Liver (tissue), 9 donors: ENCODE measurements around the gene LRRC4. TPM values are rescaled to one million over a fixed set of nuclear protein-coding genes. Genes with fewer than 3 reads are reported as not detected.

Experiments
- DNase-seq: peaks from one replicate; pipeline ENCODE4 v3.0.0-alpha.2; 2017; ENCODE audit warnings: low spot score
- H3K27ac ChIP-seq, 2 donors: one replicate each; pipeline ENCODE4 v1.7.0; 2013; ENCODE audit warnings: inconsistent platforms in 2 of 2, low read length in 2 of 2, control low read depth in 1 of 2, low read depth in 1 of 2, mild to moderate bottlenecking in 1 of 2
- H3K27me3 ChIP-seq, 4 donors: one replicate each; pipeline versions ENCODE4 v1.6.1 to v1.7.0; 2013; ENCODE audit warnings: low read length in 3 of 4, inconsistent platforms in 1 of 4, mild to moderate bottlenecking in 1 of 4, moderate library complexity in 1 of 4; ENCODE audit not compliant: control insufficient read depth in 4 of 4, insufficient read depth in 4 of 4
- H3K36me3 ChIP-seq, 4 donors: one replicate each; pipeline versions ENCODE4 v1.6.1 to v1.7.0; 2013; ENCODE audit warnings: low read length in 3 of 4, mild to moderate bottlenecking in 3 of 4, low read depth in 1 of 4, moderate library complexity in 1 of 4; ENCODE audit not compliant: control insufficient read depth in 4 of 4, insufficient read depth in 3 of 4
- H3K4me1 ChIP-seq, 4 donors: one replicate each; pipeline versions ENCODE4 v1.6.1 to v1.7.0; 2013; ENCODE audit warnings: low read length in 3 of 4, mild to moderate bottlenecking in 3 of 4, moderate library complexity in 1 of 4; ENCODE audit not compliant: control insufficient read depth in 4 of 4, insufficient read depth in 4 of 4
- H3K4me3 ChIP-seq, 3 donors: one replicate each; pipeline versions ENCODE4 v1.6.1 to v1.7.0; 2013; ENCODE audit warnings: low read length in 3 of 3, control low read depth in 1 of 3, low read depth in 1 of 3, mild to moderate bottlenecking in 1 of 3
- H3K9ac ChIP-seq, 2 donors: one replicate each; pipeline ENCODE4 v1.7.0; 2013; ENCODE audit warnings: low read length in 2 of 2, mild to moderate bottlenecking in 2 of 2, moderate library complexity in 2 of 2, control low read depth in 1 of 2, low read depth in 1 of 2
- H3K9me3 ChIP-seq, 4 donors: one replicate each; pipeline versions ENCODE4 v1.6.1 to v1.7.0; 2013; ENCODE audit warnings: low read length in 3 of 4; ENCODE audit not compliant: control insufficient read depth in 4 of 4
- EGR1 ChIP-seq, 2 donors: IDR thresholded peaks; 2 replicates each; pipeline ENCODE4 v1.6.1; 2016 to 2018; ENCODE audit warnings: antibody characterized with exemption in 2 of 2, low read depth in 2 of 2
- FOXA1 ChIP-seq: IDR thresholded peaks from 2 replicates; pipeline ENCODE4 v1.6.1; 2016; ENCODE audit warnings: antibody characterized with exemption
- FOXA2 ChIP-seq: IDR thresholded peaks from 2 replicates; pipeline ENCODE4 v1.6.1; 2016; ENCODE audit warnings: antibody characterized with exemption
- GABPA ChIP-seq, 2 donors: IDR thresholded peaks in 1 of 2; conservative IDR thresholded peaks in 1 of 2; 2 replicates each; pipeline ENCODE4 v1.6.1; 2016; ENCODE audit warnings: antibody characterized with exemption in 2 of 2, mild to moderate bottlenecking in 1 of 2, moderate library complexity in 1 of 2
- HNF4A ChIP-seq, 2 donors: conservative IDR thresholded peaks; 2 replicates each; pipeline ENCODE4 v1.6.1; 2016; ENCODE audit warnings: antibody characterized with exemption in 2 of 2, mild to moderate bottlenecking in 2 of 2
- JUND ChIP-seq, 2 donors: IDR thresholded peaks; 2 replicates each; pipeline ENCODE4 v1.6.1; 2016; ENCODE audit warnings: antibody characterized with exemption in 2 of 2
- MAX ChIP-seq: IDR thresholded peaks from 2 replicates; pipeline ENCODE4 v1.6.1; 2016; ENCODE audit warnings: antibody characterized with exemption
- NR2F2 ChIP-seq: IDR thresholded peaks from 2 replicates; pipeline ENCODE4 v1.6.1; 2016; ENCODE audit warnings: antibody characterized with exemption
- RAD21 ChIP-seq, 2 donors: IDR thresholded peaks; 2 replicates each; pipeline ENCODE4 v1.6.1; 2016; ENCODE audit warnings: antibody characterized with exemption in 2 of 2, mild to moderate bottlenecking in 2 of 2
- REST ChIP-seq: IDR thresholded peaks from 2 replicates; pipeline ENCODE4 v1.6.1; 2016; ENCODE audit warnings: antibody characterized with exemption, mild to moderate bottlenecking
- RXRA ChIP-seq, 2 donors: IDR thresholded peaks; 2 replicates each; pipeline ENCODE4 v1.6.1; 2017 to 2018; ENCODE audit warnings: antibody characterized with exemption in 2 of 2, mild to moderate bottlenecking in 1 of 2
- SP1 ChIP-seq: IDR thresholded peaks from 2 replicates; pipeline ENCODE4 v1.6.1; 2018; ENCODE audit warnings: antibody characterized with exemption, mild to moderate bottlenecking
- TAF1 ChIP-seq: conservative IDR thresholded peaks from 2 replicates; pipeline ENCODE4 v1.6.1; 2016; ENCODE audit warnings: antibody characterized with exemption, mild to moderate bottlenecking
- YY1 ChIP-seq: IDR thresholded peaks from 2 replicates; pipeline ENCODE4 v1.6.1; 2016; ENCODE audit warnings: antibody characterized with exemption, mild to moderate bottlenecking
- WGBS: extraction: QIAGEN DNeasy Blood & Tissue Kit; methylation state at CpG from one replicate; pipeline ENCODE4 v1.1.7; 2013; 5-methylcytosine and 5-hydroxymethylcytosine counted together
- polyA plus RNA-seq, 2 donors: library from polyadenylated mRNA; stranded (reverse) in 1 of 2; unstranded in 1 of 2; fragments of 200-250 nt in 1 of 2; fragments of >200 nt in 1 of 2; fragmentation: Nextera tagmentation in 1 of 2; extraction: Ambion mirVana in 1 of 2; gene quantifications; one replicate each; pipeline versions ENCODE4 v1.2.1 to v1.2.3, GENCODE V29; 2013 to 2015
- total RNA-seq, 2 donors: library from RNA; depleted of rRNA; stranded (reverse); fragments of >200 nt; gene quantifications; one replicate each; pipeline ENCODE4 v1.2.3, GENCODE V29; 2014
- TF ChIP-seq, protein P1 (sequence below): IDR thresholded peaks from 2 replicates; pipeline ENCODE4 v1.6.1; 2016; ENCODE audit warnings: antibody characterized with exemption
- TF ChIP-seq, protein P2 (sequence below): fragments of 150-350 bp; IDR thresholded peaks from 2 replicates; pipeline ENCODE4 v1.5.1; 2017; ENCODE audit warnings: improper control_type of control experiment, low read depth, low read length; ENCODE audit not compliant: missing input control
- TF ChIP-seq, protein P3 (sequence below): IDR thresholded peaks from 2 replicates; pipeline ENCODE4 v1.6.1; 2016; ENCODE audit warnings: antibody characterized with exemption
- donor health status: healthy.
- donor health status: healthy.
- donor health status: healthy.
- donor health status: healthy.
- donor health status: healthy.

The LRRC4 gene
- total and polyA plus RNA-seq, 4 donors: 0.54 to 2.7 (median 1.2) TPM

GRCh38 chr7:128025380-128025779, 5.9 kb downstream of the LRRC4 start:
- WGBS: 89% methylated on average over 6 of the region's 6 CpGs
- Histone ChIP-seq H3K4me3 (no peak overlapping the region), H3K9ac (no peak overlapping the region), H3K27me3 (no peaks in the 10 kb centered on the region), H3K4me1 (peaks cover 0 to 41% (median 30%) of the 10 kb centered on the region in 4 donors), H3K36me3 (peaks cover 2 to 13% (median 4%) of the 10 kb centered on the region in 4 donors), H3K9me3 (no peaks in the 10 kb centered on the region), H3K27ac (no peak overlapping the region)
- DNase-seq: no peak
- TF ChIP-seq JUND (IDR thresholded peaks at IDR 0.05) (no peak), FOXA2 (no peak), TAF1 (no peak), REST (no peak), FOXA1 (no peak), MAX (no peak), YY1 (no peak), HNF4A (conservative IDR thresholded peaks at IDR 0.05) (no peak), SP1 (no peak), RAD21 (IDR thresholded peaks at IDR 0.05) (no peak), GABPA (IDR thresholded peaks at IDR 0.05 in 1 of 2, conservative IDR thresholded peaks at IDR 0.05 in 1 of 2) (no peak), EGR1 (IDR thresholded peaks at IDR 0.05; ENCODE audit: low read depth in 2 of 2) (no peak)
- TF ChIP-seq, protein P1, sequence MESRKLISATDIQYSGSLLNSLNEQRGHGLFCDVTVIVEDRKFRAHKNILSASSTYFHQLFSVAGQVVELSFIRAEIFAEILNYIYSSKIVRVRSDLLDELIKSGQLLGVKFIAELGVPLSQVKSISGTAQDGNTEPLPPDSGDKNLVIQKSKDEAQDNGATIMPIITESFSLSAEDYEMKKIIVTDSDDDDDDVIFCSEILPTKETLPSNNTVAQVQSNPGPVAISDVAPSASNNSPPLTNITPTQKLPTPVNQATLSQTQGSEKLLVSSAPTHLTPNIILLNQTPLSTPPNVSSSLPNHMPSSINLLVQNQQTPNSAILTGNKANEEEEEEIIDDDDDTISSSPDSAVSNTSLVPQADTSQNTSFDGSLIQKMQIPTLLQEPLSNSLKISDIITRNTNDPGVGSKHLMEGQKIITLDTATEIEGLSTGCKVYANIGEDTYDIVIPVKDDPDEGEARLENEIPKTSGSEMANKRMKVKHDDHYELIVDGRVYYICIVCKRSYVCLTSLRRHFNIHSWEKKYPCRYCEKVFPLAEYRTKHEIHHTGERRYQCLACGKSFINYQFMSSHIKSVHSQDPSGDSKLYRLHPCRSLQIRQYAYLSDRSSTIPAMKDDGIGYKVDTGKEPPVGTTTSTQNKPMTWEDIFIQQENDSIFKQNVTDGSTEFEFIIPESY: no peak
- TF ChIP-seq, protein P2, sequence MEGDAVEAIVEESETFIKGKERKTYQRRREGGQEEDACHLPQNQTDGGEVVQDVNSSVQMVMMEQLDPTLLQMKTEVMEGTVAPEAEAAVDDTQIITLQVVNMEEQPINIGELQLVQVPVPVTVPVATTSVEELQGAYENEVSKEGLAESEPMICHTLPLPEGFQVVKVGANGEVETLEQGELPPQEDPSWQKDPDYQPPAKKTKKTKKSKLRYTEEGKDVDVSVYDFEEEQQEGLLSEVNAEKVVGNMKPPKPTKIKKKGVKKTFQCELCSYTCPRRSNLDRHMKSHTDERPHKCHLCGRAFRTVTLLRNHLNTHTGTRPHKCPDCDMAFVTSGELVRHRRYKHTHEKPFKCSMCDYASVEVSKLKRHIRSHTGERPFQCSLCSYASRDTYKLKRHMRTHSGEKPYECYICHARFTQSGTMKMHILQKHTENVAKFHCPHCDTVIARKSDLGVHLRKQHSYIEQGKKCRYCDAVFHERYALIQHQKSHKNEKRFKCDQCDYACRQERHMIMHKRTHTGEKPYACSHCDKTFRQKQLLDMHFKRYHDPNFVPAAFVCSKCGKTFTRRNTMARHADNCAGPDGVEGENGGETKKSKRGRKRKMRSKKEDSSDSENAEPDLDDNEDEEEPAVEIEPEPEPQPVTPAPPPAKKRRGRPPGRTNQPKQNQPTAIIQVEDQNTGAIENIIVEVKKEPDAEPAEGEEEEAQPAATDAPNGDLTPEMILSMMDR: no peak

- 90% methylated on average over 3 of the region's 3 CpGs for WGBS
- Histone ChIP-seq H3K4me1 (peaks cover 0 to 30% (median 21%) of the 10 kb centered on the region in 4 donors), H3K36me3 (peaks cover 2 to 11% (median 4%) of the 10 kb centered on the region in 4 donors), H3K4me3 (no peak overlapping the region), H3K9ac (no peak overlapping the region), H3K9me3 (no peaks in the 10 kb centered on the region), H3K27me3 (no peaks in the 10 kb centered on the region), H3K27ac (no peak overlapping the region)
- DNase-seq: no peak
- TF ChIP-seq TAF1 (no peak), NR2F2 (no peak), RXRA (IDR thresholded peaks at IDR 0.05) (no peak), FOXA2 (no peak), SP1 (no peak), EGR1 (IDR thresholded peaks at IDR 0.05; ENCODE audit: low read depth in 2 of 2) (no peak), MAX (no peak), JUND (IDR thresholded peaks at IDR 0.05) (no peak), RAD21 (IDR thresholded peaks at IDR 0.05) (no peak), HNF4A (conservative IDR thresholded peaks at IDR 0.05) (no peak)
- TF ChIP-seq, protein P3, sequence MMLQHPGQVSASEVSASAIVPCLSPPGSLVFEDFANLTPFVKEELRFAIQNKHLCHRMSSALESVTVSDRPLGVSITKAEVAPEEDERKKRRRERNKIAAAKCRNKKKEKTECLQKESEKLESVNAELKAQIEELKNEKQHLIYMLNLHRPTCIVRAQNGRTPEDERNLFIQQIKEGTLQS: no peak
- TF ChIP-seq, protein P1: no peak
- TF ChIP-seq, protein P2: no peak
These were observed 7.1 kb downstream of the LRRC4 start for GRCh38 chr7:128024151-128024550.
